H1 (cell line): ENCODE measurements around the gene SGSH. TPM values are rescaled to one million over a fixed set of nuclear protein-coding genes. Genes with fewer than 3 reads are reported as not detected.

Source experiments
- CTCF ChIA-PET: fragments of 300-600 bp; sonication (Branson Sonifier 250); formaldehyde crosslinking; loops from one replicate; lab custom pipeline; 2021; ENCODE audit not compliant: partially characterized antibody; lab: Charles Lee
- POLR2A ChIA-PET: fragments of 300-600 bp; sonication (Branson Sonifier 250); formaldehyde crosslinking; loops from one replicate; lab custom pipeline; 2021; ENCODE audit warnings: inconsistent platforms; ENCODE audit not compliant: partially characterized antibody; lab: Charles Lee
- DNase-seq, 2 experiments: peaks; one replicate each; pipeline versions ENCODE4 v3.0.0 to v3.0.0-alpha.2; 2010 to 2022; ENCODE audit warnings: low spot score in 2 of 2, low read depth in 1 of 2, mixed read lengths in 1 of 2
- FAIRE-seq: peaks from 2 replicates; lab custom pipeline; 2011; peaks lifted over from hg19 to GRCh38; lab: Jason Lieb, UNC
- H2AFZ ChIP-seq: 2 replicates; pipeline ENCODE4 v1.8.1; 2012; ENCODE audit warnings: low read length, inconsistent platforms
- H2AK5ac ChIP-seq: 2 replicates; pipeline ENCODE4 v1.6.1; 2013; ENCODE audit warnings: low read depth, low read length
- H2BK120ac ChIP-seq: replicated peaks from 2 replicates; pipeline ENCODE3; 2013; ENCODE audit warnings: low read depth, low read length, inconsistent platforms
- H2BK12ac ChIP-seq: 2 replicates; pipeline ENCODE4 v1.6.1; 2013; ENCODE audit warnings: low read depth, low read length
- H2BK15ac ChIP-seq: 2 replicates; pipeline ENCODE4 v1.6.1; 2013; ENCODE audit warnings: low read length
- H2BK20ac ChIP-seq: 2 replicates; pipeline ENCODE4 v1.6.1; 2013; ENCODE audit warnings: low read length
- H2BK5ac ChIP-seq: 2 replicates; pipeline ENCODE4 v1.6.1; 2013; ENCODE audit warnings: low read depth, low read length
- H3K14ac ChIP-seq: 2 replicates; pipeline ENCODE4 v1.6.1; 2013; ENCODE audit warnings: inconsistent platforms; ENCODE audit not compliant: insufficient read length
- H3K18ac ChIP-seq: 2 replicates; pipeline ENCODE4 v1.6.1; 2013; ENCODE audit warnings: low read length; ENCODE audit errors: extremely low read depth
- H3K23ac ChIP-seq: 2 replicates; pipeline ENCODE4 v1.6.1; 2013; ENCODE audit warnings: inconsistent platforms; ENCODE audit not compliant: insufficient read length
- H3K23me2 ChIP-seq: 2 replicates; pipeline ENCODE4 v1.6.1; 2013; ENCODE audit warnings: low read depth, low read length
- H3K27ac ChIP-seq: 2 replicates; pipeline ENCODE4 v1.6.1; 2011; ENCODE audit warnings: low read depth, low read length, inconsistent platforms
- H3K27me3 ChIP-seq, 4 experiments: replicated peaks in 1 of 4; 1 replicate in 1 of 4; 2 replicates in 3 of 4; pipeline versions ENCODE4 v1.6.1 to v1.8.1; 2011 to 2013; ENCODE audit warnings: low read length in 3 of 4, mild to moderate bottlenecking in 3 of 4, inconsistent platforms in 2 of 4, mixed read lengths in 2 of 4, moderate library complexity in 1 of 4; ENCODE audit not compliant: control insufficient read depth in 3 of 4, insufficient read depth in 3 of 4; ENCODE audit errors: extremely low read depth in 1 of 4
- H3K36me3 ChIP-seq, 4 experiments: 2 replicates each; pipeline versions ENCODE4 v1.6.1 to v1.8.1; 2011 to 2013; ENCODE audit warnings: mild to moderate bottlenecking in 4 of 4, low read length in 3 of 4, moderate library complexity in 2 of 4, control low read depth in 1 of 4, inconsistent platforms in 1 of 4; ENCODE audit not compliant: insufficient read depth in 4 of 4, control insufficient read depth in 2 of 4
- H3K4ac ChIP-seq: replicated peaks from 2 replicates; pipeline ENCODE3; 2013; ENCODE audit warnings: low read length, low read depth, mixed read lengths, inconsistent platforms; ENCODE audit not compliant: insufficient read length
- H3K4me1 ChIP-seq, 4 experiments: replicated peaks in 1 of 4; 1 replicate in 1 of 4; 2 replicates in 3 of 4; pipeline versions ENCODE4 v1.6.1 to v1.8.1; 2011 to 2013; ENCODE audit warnings: low read length in 3 of 4, inconsistent platforms in 2 of 4, mixed read lengths in 1 of 4; ENCODE audit not compliant: insufficient read depth in 4 of 4, control insufficient read depth in 3 of 4
- H3K4me2 ChIP-seq, 2 experiments: 2 replicates each; pipeline versions ENCODE4 v1.6.1 to v1.8.1; 2011 to 2013; ENCODE audit warnings: low read depth in 2 of 2, low read length in 2 of 2, control low read depth in 1 of 2, inconsistent platforms in 1 of 2, mild to moderate bottlenecking in 1 of 2; ENCODE audit not compliant: insufficient read depth in 1 of 2
- H3K4me3 ChIP-seq, 4 experiments: fragments of 200-600, 300-600 bp in 1 of 4; sonication (generic), shearing (Covaris generic), sonication (Bioruptor Twin) in 1 of 4; 2 replicates each; pipeline versions ENCODE4 v1.5.1 to v1.8.1; 2011 to 2016; ENCODE audit warnings: low read length in 4 of 4, low read depth in 3 of 4, control low read depth in 2 of 4, inconsistent platforms in 2 of 4, mild to moderate bottlenecking in 2 of 4, mixed read lengths in 1 of 4, moderate library complexity in 1 of 4; ENCODE audit not compliant: insufficient read depth in 2 of 4; ENCODE audit errors: extremely low read depth in 1 of 4
- H3K56ac ChIP-seq: replicated peaks from 2 replicates; pipeline ENCODE3; 2013; ENCODE audit warnings: low read depth, mild to moderate bottlenecking, mixed read lengths, low read length, inconsistent platforms; ENCODE audit not compliant: insufficient read length
- H3K79me1 ChIP-seq: 2 replicates; pipeline ENCODE4 v1.6.1; 2013; ENCODE audit warnings: low read depth, low read length, control low read depth
- H3K79me2 ChIP-seq, 2 experiments: 2 replicates each; pipeline versions ENCODE4 v1.6.1 to v1.8.1; 2012 to 2013; ENCODE audit warnings: low read length in 2 of 2, mild to moderate bottlenecking in 2 of 2, inconsistent platforms in 1 of 2; ENCODE audit not compliant: insufficient read depth in 2 of 2, control insufficient read depth in 1 of 2
- H3K9ac ChIP-seq, 4 experiments: replicated peaks in 1 of 4; 1 replicate in 1 of 4; 2 replicates in 3 of 4; pipeline versions ENCODE4 v1.6.1 to v1.8.1; 2011 to 2013; ENCODE audit warnings: low read depth in 3 of 4, low read length in 3 of 4, control low read depth in 2 of 4, mild to moderate bottlenecking in 2 of 4, moderate library complexity in 2 of 4, inconsistent platforms in 1 of 4; ENCODE audit errors: extremely low read depth in 1 of 4
- H3K9me3 ChIP-seq, 2 experiments: 2 replicates each; pipeline versions ENCODE4 v1.6.1 to v1.8.1; 2012 to 2013; ENCODE audit warnings: mild to moderate bottlenecking in 2 of 2, moderate library complexity in 2 of 2, control low read depth in 1 of 2, inconsistent platforms in 1 of 2, low read depth in 1 of 2, low read length in 1 of 2, mixed read lengths in 1 of 2; ENCODE audit not compliant: insufficient read depth in 2 of 2
- H4K20me1 ChIP-seq, 2 experiments: replicated peaks in 1 of 2; 2 replicates each; pipeline versions ENCODE3 to v1.8.1; 2011 to 2013; ENCODE audit warnings: inconsistent platforms in 2 of 2, low read length in 2 of 2, mild to moderate bottlenecking in 1 of 2; ENCODE audit not compliant: insufficient read depth in 2 of 2, control insufficient read depth in 1 of 2
- H4K5ac ChIP-seq: 2 replicates; pipeline ENCODE4 v1.6.1; 2013; ENCODE audit warnings: low read length, low read depth, mixed read lengths, inconsistent platforms; ENCODE audit not compliant: insufficient read length
- H4K8ac ChIP-seq: 2 replicates; pipeline ENCODE4 v1.8.0; 2013; ENCODE audit warnings: mild to moderate bottlenecking, moderate library complexity, low read length, inconsistent platforms; ENCODE audit not compliant: insufficient read depth; ENCODE audit errors: extremely low read depth
- H4K91ac ChIP-seq: replicated peaks from 2 replicates; pipeline ENCODE3; 2013; ENCODE audit warnings: low read length, mixed read lengths, inconsistent platforms; ENCODE audit not compliant: insufficient read length
- BACH1 ChIP-seq: IDR thresholded peaks from 2 replicates; pipeline ENCODE4 v1.6.1; 2012; ENCODE audit warnings: low read length, improper control_type of control experiment
- CBX8 ChIP-seq: fragments of 300-800, 300-1000 bp; sonication (generic); IDR thresholded peaks from 2 replicates; pipeline ENCODE4 v1.7.1; 2016; ENCODE audit warnings: low read depth, low read length, borderline replicate concordance
- EGR1 ChIP-seq: IDR thresholded peaks from 2 replicates; pipeline ENCODE4 v1.6.1; 2011; ENCODE audit warnings: low read depth, low read length, borderline replicate concordance
- FOSL1 ChIP-seq: IDR thresholded peaks from 2 replicates; pipeline ENCODE4 v1.6.1; 2011; ENCODE audit warnings: mild to moderate bottlenecking, low read depth, low read length, moderate library complexity; ENCODE audit not compliant: insufficient read depth
- KDM1A ChIP-seq: fragments of 200-600, 300-600 bp; sonication (generic); IDR thresholded peaks from 2 replicates; pipeline ENCODE4 v1.7.1; 2016; ENCODE audit warnings: mild to moderate bottlenecking, low read length, borderline replicate concordance
- PHF8 ChIP-seq: fragments of 200-600 bp; sonication (generic); conservative IDR thresholded peaks from 2 replicates; pipeline ENCODE4 v1.7.1; 2012; ENCODE audit warnings: low read depth, mild to moderate bottlenecking, inconsistent platforms, low read length, moderate library complexity
- RXRA ChIP-seq: IDR thresholded peaks from 2 replicates; pipeline ENCODE4 v1.6.1; 2011; ENCODE audit warnings: low read depth, mild to moderate bottlenecking, low read length, moderate library complexity; ENCODE audit not compliant: insufficient read depth
- SIX5 ChIP-seq: IDR thresholded peaks from 2 replicates; pipeline ENCODE4 v1.6.1; 2011; ENCODE audit warnings: mild to moderate bottlenecking, low read depth, low read length
- SP1 ChIP-seq: IDR thresholded peaks from 2 replicates; pipeline ENCODE4 v1.6.1; 2011; ENCODE audit warnings: low read depth, low read length
- SP4 ChIP-seq: IDR thresholded peaks from 2 replicates; pipeline ENCODE4 v1.6.1; 2012; ENCODE audit warnings: low read length, inconsistent platforms
- SRF ChIP-seq: IDR thresholded peaks from 2 replicates; pipeline ENCODE4 v1.6.1; 2011; ENCODE audit warnings: mild to moderate bottlenecking, low read depth, low read length, moderate library complexity
- USF2 ChIP-seq: IDR thresholded peaks from 2 replicates; pipeline ENCODE4 v1.6.1; 2011; ENCODE audit warnings: low read length, improper control_type of control experiment
- WGBS, 2 experiments: shearing (Covaris generic) in 1 of 2; methylation state at CpG; one replicate each; pipeline versions ENCODE4 v1.1.6 to v1.1.7; 2013 to 2015; ENCODE audit warnings: low lambda C conversion rate in 2 of 2, mixed read lengths in 2 of 2, inconsistent platforms in 1 of 2, low coverage in 1 of 2, missing lambda C conversion rate in 1 of 2; ENCODE audit not compliant: insufficient replicate concordance in 2 of 2, insufficient coverage in 1 of 2, insufficient read length in 1 of 2; ENCODE audit errors: extremely low coverage in 1 of 2, missing lambda C conversion rate in 1 of 2; 5-methylcytosine and 5-hydroxymethylcytosine counted together
- polyA plus RNA-seq, 7 experiments: library from polyadenylated mRNA; depleted of rRNA in 3 of 7; stranded (reverse) in 5 of 7; unstranded in 2 of 7; fragments of >200 nt in 5 of 7; fragments of 200-250 nt in 2 of 7; gene quantifications; 1 replicate in 5 of 7; 2 replicates in 1 of 7; 4 replicates in 1 of 7; pipeline versions ENCODE4 v1.2.1 to v1.2.3, GENCODE V29; 2011 to 2013; ENCODE audit warnings: missing spikeins in 2 of 7, mixed read lengths in 2 of 7
- total RNA-seq: library from RNA; stranded (reverse); fragmentation: NEBNext Ultra II Directional; extraction: Animal tissue kit (Norgen Biotek cat#: 25700); gene quantifications from 2 replicates; pipeline ENCODE4 v1.2.1, GENCODE V29; 2021

SGSH gene
- total and polyA plus RNA-seq, 2 of the 8 experiments (the other 6 are each of a cell fraction or from before 2014, with no cell fraction given), result 18.0 to 19.6 TPM

- POLR2A ChIA-PET, result no interaction called here
- WGBS, 2 experiments, result 93% methylated on average over 48 of the region's 48 CpGs; no CpG with 5 or more reads in 1 of the 2 experiments
- TF ChIP-seq KDM1A (no peak), SRF (no peak), FOSL1 (no peak), BACH1 (no peak), CBX8 (no peak), SIX5 (no peak), PHF8 (no peak), USF2 (no peak), EGR1 (no peak), SP1 (no peak), SP4 (no peak), RXRA (no peak)
Measured at GRCh38 chr17:80214012-80214877, 5.9 kb downstream of the SGSH start.

More at GRCh38 chr17:80214012-80214877, 5.9 kb downstream of the SGSH start:
- Histone ChIP-seq H3K23me2 (no peaks in the 10 kb centered on the region), H2BK12ac (no peak overlapping the region), H3K18ac (no peak overlapping the region), H3K4me2 (no peak overlapping the region), H4K20me1 (peaks cover 0 to 15% of the 10 kb centered on the region in 2 experiments), H3K23ac (no peak overlapping the region), H3K4me1 (no peaks in the 10 kb centered on the region; a peak in 1 of 7 replicates), H4K91ac (no peak overlapping the region), H3K79me1 (peaks cover 6% of the 10 kb centered on the region; the same call in 1 of the 2 replicates), H3K4ac (no peak overlapping the region), H2AFZ (no peak overlapping the region), H2BK20ac (no peak overlapping the region), H3K36me3 (peaks cover 4 to 18% (median 12%) of the 10 kb centered on the region in 4 experiments; a peak in 5 of 8 replicates), H2BK15ac (no peak overlapping the region), H3K4me3 (no peak overlapping the region), H3K27ac (no peak overlapping the region), H2AK5ac (no peak overlapping the region), H3K56ac (no peak overlapping the region), H3K27me3 (no peaks in the 10 kb centered on the region), H3K9ac (no peak overlapping the region), H4K5ac (no peak overlapping the region), H2BK120ac (no peak overlapping the region), H4K8ac (no peak overlapping the region), H3K79me2 (no peaks in the 10 kb centered on the region), H3K9me3 (no peaks in the 10 kb centered on the region), H2BK5ac (no peak overlapping the region), H3K14ac (no peak overlapping the region)
- no peak for FAIRE-seq
- DNase-seq, result no peak
- CTCF ChIA-PET, result interaction anchor here (0.6 to 1.6 kb wide), 3 partner anchors 11 to 157 kb away, joined by 3 to 7 read pairs (median 6); no protein-coding TSS in a partner anchor
